ENCODE data around the gene HNRNPL. TPM values are rescaled to one million over a fixed set of nuclear protein-coding genes. Genes with fewer than 3 reads are reported as not detected.

HNRNPL gene
- total RNA-seq, 2 experiments from 2014 or later: 517 to 535 TPM

- Mint-ChIP-seq H3K27ac (peak overlapping the region; percentile 95), H3K36me3 (ENCODE audit: low read depth) (peaks cover 93% of the 10 kb centered on the region), H3K9me3 (no peaks in the 10 kb centered on the region), H3K4me1 (peaks cover 67% of the 10 kb centered on the region), H3K4me3 (no peak overlapping the region), H3K27me3 (no peaks in the 10 kb centered on the region)
- POLR2A ChIA-PET: no interaction called here
- no peak for DNase-seq
- CTCF ChIA-PET: interaction anchor here (0.6 to 1.1 kb wide), 4 partner anchors 9 to 90 kb away, joined by 3 to 4 read pairs (median 4); partner anchors contain the start of genes MRPS12 and SARS2
These were observed 9.2 kb downstream of the HNRNPL start for GRCh38 chr19:38840583-38840968.

DNA sequence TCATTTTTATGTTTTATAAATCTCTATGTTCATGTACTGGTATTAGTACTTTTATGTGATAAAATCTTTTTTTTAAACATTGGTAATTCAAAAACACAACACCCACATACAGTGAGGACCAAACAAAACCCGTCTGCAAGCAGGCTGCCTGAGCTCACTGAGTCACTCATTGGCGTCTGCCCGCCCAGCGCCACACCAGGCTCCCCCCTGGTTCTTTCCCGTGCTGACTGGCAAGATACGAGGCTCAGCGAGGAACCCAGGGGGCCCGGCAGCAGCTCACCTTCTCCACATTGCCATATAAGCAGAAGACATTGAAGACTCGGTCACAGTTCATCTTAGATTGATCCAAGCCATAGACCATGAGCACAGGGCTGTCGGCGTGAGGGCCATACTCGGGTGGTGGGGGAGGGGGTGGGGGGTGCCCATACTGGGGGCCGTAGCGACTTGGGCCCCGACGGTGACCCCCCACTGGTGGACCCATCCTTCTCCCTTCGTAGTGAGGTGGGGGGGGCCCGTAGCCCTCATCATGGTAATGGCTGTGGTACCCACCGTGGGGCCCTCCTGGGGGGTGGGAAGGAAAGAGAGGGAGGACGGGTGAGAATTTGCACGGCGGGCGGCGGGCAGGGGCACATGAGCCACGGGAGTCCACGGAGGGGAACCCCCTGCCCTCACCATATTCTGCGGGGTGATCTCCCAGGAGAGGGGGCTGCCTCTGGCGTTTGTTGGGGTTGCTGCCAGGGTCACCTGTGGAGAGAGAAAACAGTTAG, 9.8 kb downstream of the HNRNPL start:
- no peaks in the 10 kb centered on the region for H3K9me3 Mint-ChIP-seq
- no peak overlapping the region for H3K27ac Mint-ChIP-seq
- ChIA-PET POLR2A (no interaction called here), CTCF (interaction anchor here (0.6 to 1.1 kb wide), 4 partner anchors 9 to 90 kb away, joined by 3 to 4 read pairs (median 4); partner anchors contain the start of genes MRPS12 and SARS2)
- no peak overlapping the region for H3K4me3 Mint-ChIP-seq
- no peak for DNase-seq
- H3K27me3 Mint-ChIP-seq: no peaks in the 10 kb centered on the region
- peaks cover 64% of the 10 kb centered on the region for H3K4me1 Mint-ChIP-seq
- H3K36me3 Mint-ChIP-seq (ENCODE audit: low read depth): peaks cover 91% of the 10 kb centered on the region

DNA sequence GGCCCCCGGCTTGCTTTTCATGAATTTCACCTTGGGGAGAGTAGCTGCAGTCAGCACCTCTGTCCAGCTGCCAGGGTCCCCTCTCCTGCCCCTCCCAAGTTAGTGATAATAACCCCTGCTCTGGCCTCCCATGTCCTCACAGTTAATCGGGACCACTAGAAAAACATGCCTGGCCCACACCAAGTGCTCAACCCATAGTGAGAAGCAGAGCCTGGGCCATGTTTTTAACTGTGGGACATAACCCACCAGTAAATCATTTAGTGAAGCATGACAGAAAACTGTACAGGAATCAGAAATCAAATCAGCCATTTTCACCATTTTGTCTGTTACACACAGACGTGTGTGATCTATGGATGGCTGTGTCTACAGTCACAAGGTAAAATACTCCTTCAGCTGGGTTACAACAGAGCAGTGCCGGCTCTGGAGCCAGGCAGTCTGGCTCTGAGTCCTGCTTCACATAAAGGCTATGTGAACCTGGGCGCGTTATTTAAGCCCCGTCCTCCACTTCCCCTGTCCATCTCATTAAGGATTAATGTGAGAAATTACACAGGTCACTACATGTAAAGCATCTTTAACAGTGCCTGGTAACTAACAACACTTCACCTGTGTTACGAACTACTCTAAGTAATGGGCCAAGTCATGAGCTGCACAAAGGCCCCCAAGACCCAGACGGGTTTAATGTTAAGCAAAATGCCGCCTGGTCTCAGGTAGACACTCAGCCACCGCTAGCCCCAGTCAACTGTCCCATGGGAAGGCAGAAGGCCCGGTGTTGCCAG, 10.6 kb downstream of the HNRNPL start:
- ChIA-PET CTCF (interaction anchor here (1.0 to 1.8 kb wide), 2 partner anchors 8 to 91 kb away, joined by 4 to 6 read pairs; partner anchors contain the start of genes MRPS12 and SARS2), POLR2A (no interaction called here)
- Mint-ChIP-seq H3K27ac (peak overlapping the region; percentile 42), H3K36me3 (ENCODE audit: low read depth) (peaks cover 85% of the 10 kb centered on the region), H3K27me3 (no peaks in the 10 kb centered on the region), H3K4me1 (peaks cover 59% of the 10 kb centered on the region), H3K9me3 (no peaks in the 10 kb centered on the region), H3K4me3 (no peak overlapping the region)
- DNase-seq: no peak

DNA sequence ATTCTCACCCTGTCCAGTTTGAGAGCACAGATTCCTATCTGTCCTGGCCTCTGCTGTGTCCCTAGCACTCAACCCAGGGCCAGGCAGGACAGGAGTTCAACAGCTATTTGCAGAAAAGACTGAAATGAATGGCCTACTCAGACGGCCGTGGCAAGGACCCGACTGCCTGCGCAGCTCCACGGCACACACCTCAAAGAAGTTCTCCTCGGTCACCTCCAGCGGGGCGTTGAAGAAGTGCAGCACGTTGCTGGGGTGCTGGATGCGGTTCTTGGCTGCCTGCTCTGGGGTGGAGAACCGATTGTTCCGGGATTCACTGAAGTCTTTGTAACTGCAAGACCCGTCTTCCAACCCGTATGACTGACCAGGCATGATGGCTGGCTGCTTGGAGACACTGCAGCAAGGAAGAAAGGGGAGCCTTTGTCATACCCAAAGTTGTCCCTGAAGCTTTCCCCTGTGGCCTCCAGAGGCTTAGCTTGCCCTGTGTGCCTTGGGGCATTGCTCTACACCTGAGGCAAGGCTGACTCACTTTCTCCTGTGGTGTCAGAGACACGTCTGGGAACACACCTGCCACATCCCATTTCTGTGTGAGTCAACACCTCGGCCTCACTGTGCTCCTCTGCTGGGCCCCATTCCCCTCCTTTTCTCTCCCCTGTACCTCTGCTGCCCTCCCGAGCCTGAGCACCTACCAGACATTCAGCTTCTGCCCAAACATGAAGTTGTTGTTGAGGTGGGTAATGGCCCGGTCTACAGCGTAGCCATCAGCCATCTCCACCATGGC, 11.4 kb downstream of the HNRNPL start:
- Mint-ChIP-seq H3K9me3 (no peaks in the 10 kb centered on the region), H3K36me3 (ENCODE audit: low read depth) (peaks cover 77% of the 10 kb centered on the region), H3K4me3 (no peak overlapping the region), H3K27me3 (no peaks in the 10 kb centered on the region), H3K4me1 (peaks cover 55% of the 10 kb centered on the region), H3K27ac (peak overlapping the region; percentile 42)
- ChIA-PET CTCF (interaction anchor here (1.0 to 1.8 kb wide), 3 partner anchors 9 to 92 kb away, joined by 4 to 6 read pairs (median 6); partner anchors contain the start of genes MRPS12 and SARS2), POLR2A (no interaction called here)
- DNase-seq: no peak

GRCh38 chr19:38837656-38838121, 12.1 kb downstream of the HNRNPL start:
- Mint-ChIP-seq H3K9me3 (no peaks in the 10 kb centered on the region), H3K27me3 (no peaks in the 10 kb centered on the region), H3K27ac (no peak overlapping the region), H3K4me1 (peaks cover 52% of the 10 kb centered on the region), H3K36me3 (ENCODE audit: low read depth) (peaks cover 70% of the 10 kb centered on the region), H3K4me3 (no peak overlapping the region)
- ChIA-PET CTCF (interaction anchor here (1.2 to 1.8 kb wide), 2 partner anchors 11 to 93 kb away, joined by 6 read pairs; partner anchors contain the start of genes MRPS12 and SARS2), POLR2A (no interaction called here)
- no peak for DNase-seq

GRCh38 chr19:38836983-38837626, 12.7 kb downstream of the HNRNPL start:
- POLR2A ChIA-PET: no interaction called here
- Mint-ChIP-seq H3K27ac (no peak overlapping the region), H3K4me1 (peaks cover 50% of the 10 kb centered on the region), H3K4me3 (no peak overlapping the region), H3K9me3 (no peaks in the 10 kb centered on the region), H3K27me3 (no peaks in the 10 kb centered on the region), H3K36me3 (ENCODE audit: low read depth) (peaks cover 65% of the 10 kb centered on the region)
- CTCF ChIA-PET: interaction anchor here (1.2 to 1.8 kb wide), 2 partner anchors 12 to 93 kb away, joined by 6 read pairs; partner anchors contain the start of genes MRPS12 and SARS2
- no peak for DNase-seq

DNA sequence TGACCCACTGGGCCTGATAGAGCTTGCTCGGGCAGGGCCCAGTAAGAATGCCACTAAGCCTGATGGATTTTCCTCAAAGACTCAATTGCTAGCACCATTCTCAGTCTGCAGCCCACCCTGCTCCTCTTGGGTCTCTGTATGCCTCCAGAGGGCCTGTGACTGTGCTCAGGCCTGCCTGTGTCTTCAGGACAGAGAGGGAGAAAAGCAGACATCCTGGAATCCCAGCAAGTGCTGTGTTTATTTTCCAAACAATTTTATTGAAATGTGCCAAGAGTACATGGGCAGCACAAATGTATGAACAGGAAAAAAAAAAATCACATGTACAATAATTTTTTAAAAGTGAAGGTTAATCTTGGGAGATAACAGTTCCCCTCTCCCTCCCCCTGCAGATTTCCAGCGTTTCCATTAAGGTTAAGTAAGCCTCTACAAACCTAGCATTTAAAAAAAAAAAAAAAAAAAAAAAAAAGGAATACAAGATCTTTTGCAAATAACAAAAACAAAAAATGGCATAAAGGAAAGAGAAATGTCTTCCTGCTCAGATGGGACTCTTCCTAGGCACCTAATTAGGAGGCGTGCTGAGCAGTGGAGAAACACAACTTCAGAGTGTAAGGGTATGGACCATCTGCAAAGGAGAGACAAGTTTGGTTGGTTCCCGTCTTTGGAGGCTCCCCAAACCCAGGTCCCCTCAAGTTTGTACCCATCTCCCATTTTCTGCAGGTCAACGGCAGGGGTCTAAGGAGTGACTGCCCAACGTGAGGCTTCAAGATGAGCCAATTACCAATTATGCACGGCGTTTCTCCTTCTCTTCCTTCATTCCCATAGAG, 13.4 kb downstream of the HNRNPL start:
- Mint-ChIP-seq H3K4me3 (no peak overlapping the region), H3K36me3 (ENCODE audit: low read depth) (peaks cover 59% of the 10 kb centered on the region), H3K27ac (no peak overlapping the region), H3K9me3 (no peaks in the 10 kb centered on the region), H3K27me3 (no peaks in the 10 kb centered on the region), H3K4me1 (peaks cover 49% of the 10 kb centered on the region)
- DNase-seq: no peak
- POLR2A ChIA-PET: no interaction called here
- CTCF ChIA-PET: interaction anchor here (0.6 kb wide), 1 partner anchor 1655 kb away, joined by 3 read pairs; no protein-coding TSS in a partner anchor

DNA sequence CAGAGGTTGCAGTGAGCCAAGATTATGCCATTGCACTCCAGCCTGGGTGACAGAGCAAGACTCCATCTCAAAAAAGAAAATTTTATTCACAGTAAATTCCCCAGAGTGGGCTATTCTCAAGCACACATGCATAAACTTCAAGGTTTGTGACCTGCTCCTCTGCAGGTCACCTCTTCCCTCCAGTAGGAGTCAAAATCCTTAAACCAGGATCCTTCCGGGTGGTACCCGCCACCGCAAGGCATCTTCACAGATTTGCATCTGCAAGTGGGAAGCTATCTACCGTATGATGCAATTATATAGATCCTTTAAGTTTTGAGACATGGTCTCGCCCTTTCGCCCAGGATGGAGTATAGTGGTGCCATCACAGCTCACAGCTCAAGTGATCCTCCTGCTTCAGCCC, 15.2 kb downstream of the HNRNPL start:
- no peaks in the 10 kb centered on the region for H3K27me3 Mint-ChIP-seq
- CTCF ChIA-PET: interaction anchor here (1.4 kb wide), 1 partner anchor 12 kb away, joined by 3 read pairs; no protein-coding TSS in a partner anchor
- H3K4me3 Mint-ChIP-seq: no peak overlapping the region
- H3K4me1 Mint-ChIP-seq: peaks cover 48% of the 10 kb centered on the region
- no peak for DNase-seq
- H3K9me3 Mint-ChIP-seq: no peaks in the 10 kb centered on the region
- POLR2A ChIA-PET: no interaction called here
- H3K27ac Mint-ChIP-seq: no peak overlapping the region
- peaks cover 58% of the 10 kb centered on the region for H3K36me3 Mint-ChIP-seq (ENCODE audit: low read depth)

DNA sequence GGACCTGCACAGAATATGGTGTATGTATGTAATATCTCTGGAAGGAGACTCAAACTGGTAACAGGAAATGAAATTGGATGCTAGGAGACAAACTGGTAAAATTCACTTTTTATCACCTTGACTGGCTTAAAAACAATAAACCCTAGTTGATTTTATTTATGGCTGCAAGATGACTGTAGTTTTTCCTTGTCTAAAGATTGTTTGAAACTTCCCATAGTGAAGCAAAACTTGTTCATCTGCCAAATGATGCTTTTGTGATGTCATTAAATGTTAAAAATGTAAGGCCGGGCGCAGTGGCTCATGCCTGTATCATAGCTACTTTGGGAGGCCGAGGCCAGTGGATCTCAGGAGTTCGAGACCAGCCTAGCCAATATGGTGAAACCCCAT, 15.7 kb downstream of the HNRNPL start:
- no peaks in the 10 kb centered on the region for H3K27me3 Mint-ChIP-seq
- H3K27ac Mint-ChIP-seq: no peak overlapping the region
- ChIA-PET POLR2A (interaction anchor here (0.6 kb wide), 1 partner anchor 33 kb away, joined by 4 read pairs; no protein-coding TSS in a partner anchor), CTCF (interaction anchor here (1.4 kb wide), 1 partner anchor 12 kb away, joined by 3 read pairs; no protein-coding TSS in a partner anchor)
- H3K36me3 Mint-ChIP-seq (ENCODE audit: low read depth): peaks cover 55% of the 10 kb centered on the region
- H3K4me1 Mint-ChIP-seq: peaks cover 46% of the 10 kb centered on the region
- H3K9me3 Mint-ChIP-seq: no peaks in the 10 kb centered on the region
- DNase-seq: no peak
- no peak overlapping the region for H3K4me3 Mint-ChIP-seq

- Mint-ChIP-seq H3K27ac (peak overlapping the region; percentile 50), H3K4me1 (peaks cover 42% of the 10 kb centered on the region), H3K27me3 (no peaks in the 10 kb centered on the region), H3K9me3 (no peaks in the 10 kb centered on the region), H3K4me3 (no peak overlapping the region), H3K36me3 (ENCODE audit: low read depth) (peaks cover 49% of the 10 kb centered on the region)
- no peak for DNase-seq
- ChIA-PET CTCF (interaction anchor here (1.4 kb wide), 1 partner anchor 98 kb away, joined by 4 read pairs; the partner anchor contains the start of genes MRPS12 and SARS2), POLR2A (no interaction called here)
These were observed 16.7 kb downstream of the HNRNPL start for GRCh38 chr19:38833092-38833425.

DNA sequence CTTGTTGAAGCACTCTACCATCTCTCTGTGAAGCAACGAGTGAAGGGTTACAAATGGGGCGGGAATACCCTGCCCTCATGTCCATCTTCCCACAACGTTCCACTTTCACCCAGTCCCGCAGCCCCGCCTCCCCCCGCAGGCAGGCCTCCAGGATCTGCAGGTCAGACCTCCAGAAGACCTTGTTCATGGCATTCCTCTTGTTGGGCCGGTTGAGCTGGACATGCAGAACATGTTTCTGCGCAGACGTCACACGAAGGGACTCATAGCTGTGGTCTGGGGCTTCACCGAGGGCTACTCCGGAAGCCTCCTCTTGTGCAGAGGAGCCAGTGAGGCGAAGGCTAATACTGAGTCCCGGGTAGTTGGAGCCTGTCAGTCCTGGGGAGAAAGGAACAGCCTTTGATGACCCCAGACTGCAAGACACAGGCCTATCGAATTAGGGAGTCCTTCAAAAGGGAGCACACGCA, 18.6 kb downstream of the HNRNPL start:
- DNase-seq: peak; percentile 26

More for the DNA sequence above, 18.6 kb downstream of the HNRNPL start:
- peaks cover 42% of the 10 kb centered on the region for H3K36me3 Mint-ChIP-seq (ENCODE audit: low read depth)
- H3K9me3 Mint-ChIP-seq: no peaks in the 10 kb centered on the region
- no peaks in the 10 kb centered on the region for H3K27me3 Mint-ChIP-seq
- peaks cover 40% of the 10 kb centered on the region for H3K4me1 Mint-ChIP-seq
- ChIA-PET CTCF (interaction anchor here (0.6 to 1.6 kb wide), 7 partner anchors 9 to 429 kb away, joined by 3 to 5 read pairs (median 4); partner anchors contain the start of genes FAM98C, MRPS12 and SARS2), POLR2A (interaction anchor here (0.6 to 1.1 kb wide), 2 partner anchors 11 to 18 kb away, joined by 3 to 5 read pairs; partner anchors contain the start of gene HNRNPL)
- H3K27ac Mint-ChIP-seq: peak overlapping the region; percentile 90
- H3K4me3 Mint-ChIP-seq: peak overlapping the region; percentile 89

Data from activated CD4-positive, alpha-beta T cell treated with anti-CD3 and anti-CD28 coated beads, Interleukin-2, amount 10 ng/mL, durations not matched to agents 7 days and 5 days (primary cell).